ENCODE data around the gene LPGAT1. TPM values are rescaled to one million over a fixed set of nuclear protein-coding genes. Genes with fewer than 3 reads are reported as not detected.

LPGAT1 gene
- total RNA-seq, 4 donors from 2014 or later, result 10.8 to 32.0 (median 24.8) TPM

DNA sequence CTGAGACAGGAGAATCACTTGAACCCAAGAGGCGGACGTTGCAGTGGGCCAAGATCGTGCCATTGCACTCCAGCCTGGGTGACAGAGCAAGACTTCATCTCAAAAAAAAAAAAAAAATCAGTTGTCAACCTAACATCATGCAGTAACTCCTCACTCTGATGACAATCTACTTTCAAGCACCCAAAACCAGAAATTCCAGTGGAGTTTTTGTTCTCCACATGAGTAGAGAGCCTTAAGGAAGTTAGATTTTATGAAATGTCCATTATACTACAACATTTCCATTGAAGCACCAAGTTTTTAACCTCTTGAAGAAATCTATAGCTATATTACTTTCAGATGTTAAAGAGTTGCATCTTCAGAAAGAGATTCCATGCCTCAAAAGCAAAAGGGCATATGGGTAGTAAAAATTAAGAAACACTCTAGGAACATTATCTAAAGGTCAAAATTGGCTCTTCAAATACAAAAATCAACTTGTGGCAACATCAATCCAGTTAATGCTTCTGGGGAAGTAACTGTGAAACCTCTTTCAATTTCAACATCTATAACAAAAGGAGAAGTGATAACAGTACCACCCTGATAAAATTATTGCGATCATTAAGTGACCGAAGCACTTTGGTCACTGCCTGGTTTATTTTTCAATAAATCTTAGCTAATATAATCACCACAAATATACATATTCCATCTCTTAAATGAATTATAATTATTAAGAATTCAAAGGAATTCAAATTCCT lies 7.7 kb downstream of the LPGAT1 start:
- no peak for TF ChIP-seq POLR2A (IDR thresholded peaks at IDR 0.05)
- TF ChIP-seq, protein P1, sequence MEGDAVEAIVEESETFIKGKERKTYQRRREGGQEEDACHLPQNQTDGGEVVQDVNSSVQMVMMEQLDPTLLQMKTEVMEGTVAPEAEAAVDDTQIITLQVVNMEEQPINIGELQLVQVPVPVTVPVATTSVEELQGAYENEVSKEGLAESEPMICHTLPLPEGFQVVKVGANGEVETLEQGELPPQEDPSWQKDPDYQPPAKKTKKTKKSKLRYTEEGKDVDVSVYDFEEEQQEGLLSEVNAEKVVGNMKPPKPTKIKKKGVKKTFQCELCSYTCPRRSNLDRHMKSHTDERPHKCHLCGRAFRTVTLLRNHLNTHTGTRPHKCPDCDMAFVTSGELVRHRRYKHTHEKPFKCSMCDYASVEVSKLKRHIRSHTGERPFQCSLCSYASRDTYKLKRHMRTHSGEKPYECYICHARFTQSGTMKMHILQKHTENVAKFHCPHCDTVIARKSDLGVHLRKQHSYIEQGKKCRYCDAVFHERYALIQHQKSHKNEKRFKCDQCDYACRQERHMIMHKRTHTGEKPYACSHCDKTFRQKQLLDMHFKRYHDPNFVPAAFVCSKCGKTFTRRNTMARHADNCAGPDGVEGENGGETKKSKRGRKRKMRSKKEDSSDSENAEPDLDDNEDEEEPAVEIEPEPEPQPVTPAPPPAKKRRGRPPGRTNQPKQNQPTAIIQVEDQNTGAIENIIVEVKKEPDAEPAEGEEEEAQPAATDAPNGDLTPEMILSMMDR (IDR thresholded peaks at IDR 0.05), result no peak
- H3K36me3 ChIP-seq, result peaks cover 0 to 38% (median 0%) of the 10 kb centered on the region in 3 donors
- no peaks in the 10 kb centered on the region for H3K9me3 ChIP-seq
- no peaks in the 10 kb centered on the region for H3K27me3 ChIP-seq
- no peak overlapping the region for H3K27ac ChIP-seq
- intact Hi-C loops (cut with DNase I), result no loop called here
- H3K4me3 ChIP-seq, result no peak overlapping the region
- peaks cover 0 to 40% (median 2%) of the 10 kb centered on the region in 3 donors for H3K4me1 ChIP-seq
- DNase-seq, result no peak
- 87 to 93% methylated on average over 5 of the region's 5 CpGs for WGBS, 2 donors

DNA sequence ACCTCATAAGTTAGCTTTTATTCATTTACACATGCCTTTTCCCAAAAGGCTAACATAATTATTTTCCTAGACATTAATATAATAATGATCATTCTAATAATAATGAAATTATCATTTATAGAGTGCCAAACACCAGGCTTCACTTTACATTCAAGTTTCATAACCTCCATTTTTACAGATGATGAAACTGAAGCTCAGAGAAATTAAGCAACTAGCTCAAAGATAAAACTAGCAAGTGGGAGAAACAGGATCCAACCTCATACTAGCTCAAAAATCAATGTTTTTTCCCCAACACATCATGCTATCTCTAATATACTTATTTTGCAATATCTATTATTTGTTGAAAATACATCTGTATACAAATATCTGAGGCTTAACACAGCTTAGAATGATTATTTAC lies 14.0 kb downstream of the LPGAT1 start:
- Histone ChIP-seq H3K36me3 (peaks cover 0 to 35% (median 0%) of the 10 kb centered on the region in 3 donors), H3K27me3 (no peaks in the 10 kb centered on the region), H3K27ac (no peak overlapping the region), H3K9me3 (no peaks in the 10 kb centered on the region), H3K4me3 (no peak overlapping the region), H3K4me1 (peaks cover 0 to 41% (median 0%) of the 10 kb centered on the region in 3 donors)
- TF ChIP-seq, protein P1 (IDR thresholded peaks at IDR 0.05), result no peak
- TF ChIP-seq POLR2A (IDR thresholded peaks at IDR 0.05), result no peak
- intact Hi-C loops (cut with DNase I), result no loop called here
- DNase-seq, result no peak

DNA sequence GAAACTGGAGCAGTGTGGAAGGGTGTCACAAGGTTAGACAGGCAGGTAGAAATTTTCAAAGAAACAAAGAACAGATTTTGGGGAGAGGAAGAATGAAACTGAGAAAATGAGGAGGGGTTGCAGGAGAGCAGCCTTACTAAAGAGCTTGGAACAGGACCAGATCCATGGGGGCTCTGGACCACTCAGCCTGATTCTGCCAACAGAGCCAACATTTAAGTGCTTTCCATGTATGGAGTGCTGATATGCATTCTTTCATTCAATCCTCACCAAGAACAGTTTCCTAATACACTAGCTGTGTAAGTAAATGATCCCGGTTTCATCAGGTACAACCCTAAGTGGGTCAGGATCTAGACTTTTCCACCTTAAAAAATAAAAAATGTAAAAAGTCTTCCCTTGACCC lies 16.2 kb downstream of the LPGAT1 start:
- intact Hi-C loops (cut with DNase I), result no loop called here
- TF ChIP-seq, protein P1 (IDR thresholded peaks at IDR 0.05), result no peak
- TF ChIP-seq POLR2A (IDR thresholded peaks at IDR 0.05), result no peak

DNA sequence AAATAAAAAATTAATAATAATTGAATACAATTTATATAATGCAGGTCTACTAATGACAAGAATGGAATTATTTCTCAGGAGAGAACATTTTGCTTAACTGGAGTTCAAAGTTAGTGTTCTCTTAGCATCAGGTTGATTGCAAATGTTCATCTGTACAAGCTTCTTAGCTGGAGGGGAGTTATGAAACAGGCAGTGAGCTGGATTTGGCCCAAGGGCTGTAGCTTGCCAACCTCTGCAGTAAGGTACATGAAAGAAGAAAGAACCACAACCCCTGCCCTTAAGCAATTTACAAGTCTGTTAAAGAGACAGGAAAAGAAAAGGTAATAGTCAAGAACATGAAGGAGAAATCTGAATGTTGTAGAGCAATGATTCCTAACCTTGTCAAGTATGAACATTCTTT lies 17.0 kb downstream of the LPGAT1 start:
- intact Hi-C loops (cut with DNase I), result no loop called here
- Histone ChIP-seq H3K9me3 (no peaks in the 10 kb centered on the region), H3K4me3 (no peak overlapping the region), H3K27ac (no peak overlapping the region), H3K27me3 (no peaks in the 10 kb centered on the region), H3K36me3 (peaks cover 0 to 40% (median 3%) of the 10 kb centered on the region in 3 donors), H3K4me1 (peaks cover 0 to 30% (median 0%) of the 10 kb centered on the region in 3 donors)
- no peak for DNase-seq
- TF ChIP-seq POLR2A (IDR thresholded peaks at IDR 0.05), result no peak
- TF ChIP-seq, protein P1 (IDR thresholded peaks at IDR 0.05), result no peak

More for the DNA sequence above, 16.2 kb downstream of the LPGAT1 start:
- no peaks in the 10 kb centered on the region for H3K9me3 ChIP-seq
- no peaks in the 10 kb centered on the region for H3K27me3 ChIP-seq
- H3K4me1 ChIP-seq, result peaks cover 0 to 36% (median 0%) of the 10 kb centered on the region in 3 donors
- H3K36me3 ChIP-seq, result peaks cover 0 to 42% (median 3%) of the 10 kb centered on the region in 3 donors
- 78 to 94% methylated on average over 1 of the region's 1 CpG for WGBS, 2 donors
- H3K27ac ChIP-seq, result no peak overlapping the region
- H3K4me3 ChIP-seq, result no peak overlapping the region
- DNase-seq, result no peak

DNA sequence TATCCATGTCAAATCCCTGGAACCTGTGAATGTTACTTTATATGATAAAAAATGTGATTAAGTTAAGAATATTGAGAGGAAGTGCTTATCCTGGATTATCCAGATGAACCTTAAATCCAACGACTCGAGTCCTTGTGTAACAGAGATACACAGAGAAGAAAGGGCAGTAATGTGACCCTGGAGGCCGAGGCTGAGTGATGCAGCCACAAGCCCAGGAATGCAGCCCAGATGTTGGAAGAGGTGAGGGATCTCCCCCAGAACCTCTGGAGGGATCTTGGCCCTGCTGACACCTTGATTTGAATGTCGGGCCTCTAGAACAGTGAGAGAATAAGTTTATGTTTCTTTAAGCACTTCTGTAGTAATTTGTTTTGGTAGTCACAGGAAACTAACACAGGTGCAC lies 18.0 kb downstream of the LPGAT1 start:
- WGBS, 2 donors, result 55 to 68% methylated on average over 4 of the region's 4 CpGs
- intact Hi-C loops (cut with DNase I), result no loop called here
- no peaks in the 10 kb centered on the region for H3K27me3 ChIP-seq
- no peak for DNase-seq
- H3K9me3 ChIP-seq, result no peaks in the 10 kb centered on the region
- H3K4me1 ChIP-seq, result peaks cover 0 to 30% (median 0%) of the 10 kb centered on the region in 3 donors
- H3K4me3 ChIP-seq, result no peak overlapping the region
- TF ChIP-seq POLR2A (IDR thresholded peaks at IDR 0.05), result no peak
- TF ChIP-seq, protein P1 (IDR thresholded peaks at IDR 0.05), result peak in 1 of 6 experiments; percentile 23
- H3K36me3 ChIP-seq, result peaks cover 0 to 38% (median 3%) of the 10 kb centered on the region in 3 donors
- no peak overlapping the region for H3K27ac ChIP-seq
